GM18505 (cell line): ENCODE results near the gene HOXA5.

Experiments
- ATAC-seq: cut with Tn5 transposase; IDR thresholded peaks from one replicate; pipeline ENCODE4 v1.9.1; 2021; ENCODE audit not compliant: unreplicated experiment
- POLR2A ChIP-seq: IDR thresholded peaks from 4 replicates; pipeline ENCODE4 v1.6.1; 2011; ENCODE audit warnings: borderline replicate concordance; ENCODE audit not compliant: insufficient read depth, insufficient read length; ENCODE audit errors: extremely low read depth

Gene HOXA5

DNA sequence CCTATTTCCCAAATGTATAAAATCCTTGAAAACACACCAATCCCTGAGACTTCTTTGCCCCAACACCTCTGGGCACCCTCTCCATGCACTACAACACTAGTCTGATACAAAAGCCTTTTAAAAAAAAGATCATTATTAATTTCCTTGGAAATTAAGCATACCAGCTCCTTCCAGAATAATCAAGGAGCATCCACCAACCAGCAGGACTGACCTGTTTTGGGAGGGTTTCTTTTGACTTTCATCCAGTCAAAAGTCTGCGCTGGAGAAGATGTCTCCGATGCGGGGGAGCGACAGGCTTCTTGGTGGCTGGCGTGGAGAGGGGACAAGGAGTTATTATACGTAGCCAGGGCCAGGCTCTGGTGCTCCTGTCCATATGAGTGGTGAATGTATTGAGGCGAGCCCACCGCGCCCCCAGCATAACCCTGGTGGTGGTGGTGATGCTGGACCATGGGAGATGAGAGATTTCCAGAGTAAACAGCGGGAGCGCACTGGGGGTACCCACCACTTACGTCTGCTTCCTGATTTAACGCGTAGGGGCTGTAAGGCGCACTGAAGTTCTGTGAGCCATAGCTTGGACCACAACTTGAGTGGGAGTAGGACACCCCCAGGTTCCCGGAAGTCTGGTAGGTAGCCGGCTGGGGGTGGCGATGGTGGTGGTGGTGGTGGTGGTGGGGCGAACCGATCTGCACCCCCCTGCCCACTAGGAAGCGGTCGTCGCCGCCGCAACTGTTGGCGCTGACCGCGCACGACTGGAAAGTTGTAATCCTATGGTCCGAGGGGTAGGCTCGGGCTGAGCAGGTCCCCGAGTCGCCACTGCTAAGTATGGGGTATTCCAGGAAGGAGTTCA lies 48.2 kb downstream of the HOXA5 start:
- no peak for ATAC-seq
- no peak for TF ChIP-seq POLR2A

DNA sequence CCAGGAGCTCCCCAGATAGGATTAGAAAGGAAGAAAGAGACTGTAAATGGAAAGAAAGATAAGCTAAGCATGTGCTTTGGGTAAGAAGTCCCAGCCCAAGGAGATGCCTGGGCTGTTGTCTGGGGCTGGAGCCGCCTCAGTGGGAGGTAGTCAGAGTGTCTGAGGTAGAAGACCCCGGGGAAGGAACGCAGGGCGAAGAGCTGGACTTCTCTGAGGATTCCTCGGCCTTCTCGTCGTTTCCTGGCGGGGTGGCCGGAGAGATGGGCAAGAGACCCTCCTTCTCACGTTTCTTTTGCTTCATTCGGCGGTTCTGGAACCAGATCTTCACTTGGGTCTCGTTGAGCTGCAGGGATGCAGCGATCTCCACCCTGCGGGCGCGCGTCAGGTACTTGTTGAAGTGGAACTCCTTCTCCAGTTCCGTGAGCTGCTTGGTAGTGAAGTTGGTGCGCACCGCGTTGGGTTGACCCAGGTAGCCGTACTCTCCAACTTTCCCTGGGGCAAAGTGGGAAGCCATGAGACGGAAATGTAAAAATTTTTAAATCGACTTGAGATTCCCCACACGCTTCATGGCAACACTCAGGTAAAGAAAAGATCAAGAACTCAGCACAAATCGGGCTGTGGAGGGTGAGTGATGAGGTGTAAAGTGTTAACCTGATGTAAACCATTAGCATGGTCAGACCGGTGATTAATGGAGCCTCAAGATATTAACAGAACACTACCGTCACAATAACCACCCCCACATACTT lies 49.0 kb downstream of the HOXA5 start:
- no peak for TF ChIP-seq POLR2A
- no peak for ATAC-seq

DNA sequence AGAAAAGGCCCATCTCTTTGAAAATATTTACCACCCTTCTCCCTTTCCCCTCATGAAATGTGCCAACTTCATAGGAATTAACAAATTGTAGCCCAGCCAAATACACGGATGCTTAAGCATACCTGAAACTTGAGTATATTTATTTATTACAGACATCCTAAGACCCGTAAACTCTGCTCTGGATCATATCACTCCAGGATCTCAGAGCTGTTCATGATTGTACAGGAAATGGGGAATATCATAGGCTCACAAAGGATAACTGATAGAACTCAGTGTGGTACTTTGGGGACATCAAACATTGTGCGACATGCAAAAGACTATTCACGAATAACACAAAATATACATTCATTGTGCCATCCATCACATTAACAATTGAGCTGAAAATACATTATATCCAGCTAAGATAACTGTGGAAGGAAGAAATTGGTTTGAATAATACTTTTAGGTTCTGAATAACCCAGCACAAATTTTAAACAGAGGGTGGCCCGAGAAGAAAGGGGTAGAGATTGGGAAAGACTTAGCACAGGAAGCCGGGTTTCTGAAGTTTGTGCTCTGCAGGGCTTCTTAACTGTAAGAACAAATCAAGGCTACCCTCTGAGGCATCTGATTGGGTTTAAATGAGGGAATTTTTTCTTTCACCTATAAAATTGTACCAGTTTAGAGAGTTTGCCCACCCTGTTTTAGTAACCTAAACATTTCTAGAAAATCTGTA lies 50.1 kb downstream of the HOXA5 start:
- TF ChIP-seq POLR2A = no peak
- no peak for ATAC-seq

DNA sequence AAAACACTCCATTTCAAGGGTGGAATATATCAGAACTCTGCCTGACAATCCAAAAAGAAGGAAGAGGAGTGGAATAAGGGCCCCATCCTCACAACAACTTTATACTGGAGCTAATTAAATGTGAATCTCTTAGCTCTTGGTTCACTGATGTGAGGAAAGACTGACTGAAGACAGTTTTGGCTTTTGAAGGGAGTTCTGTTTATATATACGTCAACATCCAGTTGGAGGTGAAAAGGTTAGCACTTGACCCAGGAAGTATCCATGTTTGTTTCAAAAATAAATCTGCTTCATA lies 50.7 kb downstream of the HOXA5 start:
- ATAC-seq = no peak
- TF ChIP-seq POLR2A = no peak

DNA sequence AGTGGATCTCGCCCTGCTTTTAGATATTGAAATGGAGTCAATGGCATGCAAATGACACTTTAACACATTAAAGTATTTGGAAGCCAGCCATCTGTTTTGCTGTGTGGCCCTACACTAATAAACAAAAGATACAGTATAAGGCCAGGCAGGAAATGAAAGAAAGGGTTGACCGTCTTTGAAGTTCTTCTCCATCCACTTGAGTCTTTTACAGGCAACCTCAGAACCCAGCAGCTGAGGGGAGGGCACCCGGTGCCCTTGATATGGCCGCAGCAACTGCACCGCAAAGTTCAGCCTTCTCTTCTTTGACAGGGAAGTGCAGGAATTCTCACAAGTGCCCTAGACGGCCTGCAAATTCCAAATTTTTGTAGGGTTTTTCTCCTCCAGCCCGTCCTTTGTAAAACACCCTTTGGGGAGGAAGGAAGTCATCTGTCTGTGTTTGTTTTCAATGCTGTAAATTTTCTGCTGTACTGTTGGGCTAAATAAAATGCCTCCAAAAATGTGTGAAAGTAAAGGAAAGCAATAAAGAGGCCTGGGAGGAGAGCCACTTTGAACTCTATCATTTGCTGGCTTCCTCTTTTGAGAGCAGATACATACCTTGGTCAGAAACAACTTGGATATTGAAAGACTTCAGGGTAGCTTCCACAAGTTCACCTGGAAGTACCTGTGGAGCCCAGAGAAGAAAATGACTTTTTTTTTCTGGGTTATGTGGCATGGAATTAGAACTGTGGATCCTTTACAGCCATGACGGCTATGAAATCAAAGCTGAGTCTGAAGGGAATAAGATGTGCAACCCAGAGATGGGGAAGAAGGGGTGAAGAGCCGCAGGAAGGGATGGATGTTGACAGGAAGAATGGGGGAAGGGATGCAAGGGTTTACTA lies 51.3 kb downstream of the HOXA5 start:
- no peak for ATAC-seq
- no peak for TF ChIP-seq POLR2A

DNA sequence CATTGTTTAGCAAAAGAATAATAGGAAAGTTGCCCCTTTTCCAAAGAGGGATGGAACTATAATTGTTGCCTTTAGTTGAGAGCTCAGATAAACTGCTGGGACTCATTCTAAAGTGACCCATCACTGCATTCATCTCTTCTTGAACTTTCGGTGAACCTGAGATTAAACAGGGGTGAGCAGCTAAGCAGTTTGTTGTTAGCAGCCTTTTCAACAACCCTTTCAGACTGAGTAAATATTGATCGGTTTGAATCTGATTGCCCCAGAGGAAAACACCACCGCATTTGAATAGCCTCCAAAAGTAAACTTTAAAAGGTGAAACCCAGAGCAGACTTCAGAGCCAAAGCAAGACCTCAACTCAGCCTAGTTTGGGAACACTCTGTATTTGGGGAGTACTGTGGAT lies 52.4 kb downstream of the HOXA5 start:
- no peak for TF ChIP-seq POLR2A
- ATAC-seq = no peak
